GM10847 (cell line): Measurements from ENCODE around the gene DEFB131A.
"Not testable (repeated sequence)": the region's sequence is repeated elsewhere in the genome, so short reads cannot be mapped to it uniquely, and the experiment has no call there.

Experiments
- POLR2A ChIP-seq: IDR thresholded peaks from 2 replicates; pipeline ENCODE4 v1.6.1; 2011; ENCODE audit not compliant: insufficient read length; ENCODE audit errors: extremely low read depth

The DEFB131A gene

GRCh38 chr4:9444114-9444513 is at the start of gene DEFB131A:
Gene DEFB131A (plus strand): TSS chr4:9444414. CDS start chr4:9444534, 120 bp downstream.
- not testable (repeated sequence) for TF ChIP-seq POLR2A

DNA sequence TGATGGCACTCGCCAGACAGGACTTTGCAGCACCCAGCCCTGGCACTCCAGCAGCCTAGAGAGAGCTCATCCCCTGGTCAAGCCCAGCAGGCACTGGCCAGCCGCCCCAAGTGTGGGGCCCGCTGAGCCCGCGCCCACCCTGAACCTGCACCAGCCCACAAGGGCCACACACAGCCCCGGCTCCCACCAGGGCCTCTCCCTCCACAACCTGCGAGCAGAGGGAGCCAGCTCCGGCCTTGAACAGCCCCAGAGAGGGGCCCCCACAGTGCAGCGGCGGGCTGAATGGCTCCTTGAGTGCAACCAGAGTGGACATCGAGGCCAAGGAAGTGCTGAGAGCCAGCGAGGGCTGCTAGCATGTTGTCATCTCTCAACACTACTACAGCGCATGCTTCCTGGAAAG is 34.4 kb upstream of the DEFB131A start:
- TF ChIP-seq POLR2A, result no peak
